ENCODE data around the gene TPI1. TPM values are rescaled to one million over a fixed set of nuclear protein-coding genes. Genes with fewer than 3 reads are reported as not detected.

TPI1 gene
- total and polyA plus RNA-seq, 2 experiments from 2014 or later = 571 to 891 TPM

- Histone ChIP-seq H3K79me2 (no peaks in the 10 kb centered on the region), H2AFZ (no peak overlapping the region), H3K27me3 (no peaks in the 10 kb centered on the region), H3K4me3 (no peak overlapping the region), H3K36me3 (replicated peaks; ENCODE audit: insufficient read depth, low read depth) (no peaks in the 10 kb centered on the region), H3K9me2 (replicated peaks; ENCODE audit: insufficient read depth) (no peaks in the 10 kb centered on the region), H3K4me1 (ENCODE audit: insufficient read depth) (no peaks in the 10 kb centered on the region), H3K27ac (no peak overlapping the region), H3K4me2 (no peak overlapping the region), H4K20me1 (ENCODE audit: insufficient read depth, poor library complexity, severe bottlenecking) (no peaks in the 10 kb centered on the region), H3K9me3 (ENCODE audit: low read depth) (no peaks in the 10 kb centered on the region)
- over 99% methylated on average over 7 of the region's 7 CpGs for WGBS (ENCODE audit: low lambda C conversion rate, missing lambda C conversion rate)
- no peak for DNase-seq (ENCODE audit: low spot score)
- TF ChIP-seq EZH2phosphoT487 (IDR thresholded peaks at IDR 0.05; ENCODE audit: low read depth, severe bottlenecking, unreplicated experiment) (no peak), EZH2 (IDR thresholded peaks at IDR 0.05; ENCODE audit: borderline replicate concordance) (no peak), CTCF (IDR thresholded peaks at IDR 0.05; ENCODE audit: poor library complexity) (no peak)
These were observed 6.4 kb upstream of the TPI1 start for GRCh38 chr12:6860942-6861341.

GRCh38 chr12:6861391-6861790, 5.9 kb upstream of the TPI1 start:
- no peak overlapping the region for H2AFZ ChIP-seq

GRCh38 chr12:6863033-6863432, 4.3 kb upstream of the TPI1 start:
- no peaks in the 10 kb centered on the region for H3K36me3 ChIP-seq (replicated peaks; ENCODE audit: insufficient read depth, low read depth)

More at GRCh38 chr12:6861391-6861790, 5.9 kb upstream of the TPI1 start:
- Histone ChIP-seq H3K27ac (no peak overlapping the region), H3K4me1 (ENCODE audit: insufficient read depth) (no peaks in the 10 kb centered on the region), H4K20me1 (ENCODE audit: insufficient read depth, poor library complexity, severe bottlenecking) (no peaks in the 10 kb centered on the region), H3K79me2 (no peaks in the 10 kb centered on the region), H3K9me3 (ENCODE audit: low read depth) (no peaks in the 10 kb centered on the region), H3K4me2 (no peak overlapping the region), H3K36me3 (replicated peaks; ENCODE audit: insufficient read depth, low read depth) (no peaks in the 10 kb centered on the region), H3K9me2 (replicated peaks; ENCODE audit: insufficient read depth) (no peaks in the 10 kb centered on the region), H3K27me3 (no peaks in the 10 kb centered on the region), H3K4me3 (no peak overlapping the region)
- DNase-seq (ENCODE audit: low spot score) = no peak
- TF ChIP-seq EZH2 (IDR thresholded peaks at IDR 0.05; ENCODE audit: borderline replicate concordance) = no peak
- TF ChIP-seq CTCF (IDR thresholded peaks at IDR 0.05; ENCODE audit: poor library complexity) = no peak
- WGBS (ENCODE audit: low lambda C conversion rate, missing lambda C conversion rate) = 99% methylated on average over 9 of the region's 9 CpGs

More at GRCh38 chr12:6863033-6863432, 4.3 kb upstream of the TPI1 start:
- Histone ChIP-seq H3K4me1 (ENCODE audit: insufficient read depth) (no peaks in the 10 kb centered on the region), H3K27ac (no peak overlapping the region), H3K27me3 (no peaks in the 10 kb centered on the region), H3K4me3 (no peak overlapping the region), H2AFZ (no peak overlapping the region), H3K9me2 (replicated peaks; ENCODE audit: insufficient read depth) (no peaks in the 10 kb centered on the region), H4K20me1 (ENCODE audit: insufficient read depth, poor library complexity, severe bottlenecking) (peaks cover under 1% of the 10 kb centered on the region), H3K9me3 (ENCODE audit: low read depth) (no peaks in the 10 kb centered on the region), H3K4me2 (no peak overlapping the region), H3K79me2 (peaks cover 6% of the 10 kb centered on the region)
- no peak for DNase-seq (ENCODE audit: low spot score)
- WGBS (ENCODE audit: low lambda C conversion rate, missing lambda C conversion rate) = 98% methylated on average over 11 of the region's 11 CpGs
- TF ChIP-seq EZH2phosphoT487 (IDR thresholded peaks at IDR 0.05; ENCODE audit: low read depth, severe bottlenecking, unreplicated experiment) (no peak), EZH2 (IDR thresholded peaks at IDR 0.05; ENCODE audit: borderline replicate concordance) (no peak), CTCF (IDR thresholded peaks at IDR 0.05; ENCODE audit: poor library complexity) (no peak)

Data from hepatocyte (in vitro differentiated cells).